Activated CD4-positive, alpha-beta T cell treated with anti-CD3 and anti-CD28 coated beads, Interleukin-2, amount 10 ng/mL, durations not matched to agents 24 days and 14 days (primary cell): ENCODE results near the gene LYRM4. TPM values are rescaled to one million over a fixed set of nuclear protein-coding genes. Genes with fewer than 3 reads are reported as not detected.
"Not testable (repeated sequence)": the region's sequence is repeated elsewhere in the genome, so short reads cannot be mapped to it uniquely, and the experiment has no call there.

Experiments
- DNase-seq: peaks from one replicate; pipeline ENCODE4 v3.0.0; 2022
- H3K27ac Mint-ChIP-seq: one replicate; pipeline ENCODE4 v1.8.0; 2022; ENCODE audit warnings: mild to moderate bottlenecking, mixed read lengths
- H3K27me3 Mint-ChIP-seq: one replicate; pipeline ENCODE4 v1.8.0; 2022; ENCODE audit warnings: mixed read lengths
- H3K36me3 Mint-ChIP-seq: one replicate; pipeline ENCODE4 v1.8.0; 2022; ENCODE audit warnings: low read depth, mild to moderate bottlenecking, mixed read lengths
- H3K4me1 Mint-ChIP-seq: one replicate; pipeline ENCODE4 v1.8.0; 2021; ENCODE audit warnings: mixed read lengths
- H3K4me3 Mint-ChIP-seq: one replicate; pipeline ENCODE4 v1.8.0; 2022; ENCODE audit warnings: mild to moderate bottlenecking, moderate library complexity, mixed read lengths
- H3K9me3 Mint-ChIP-seq: one replicate; pipeline ENCODE4 v1.8.0; 2021; ENCODE audit warnings: mixed read lengths
- intact Hi-C: fragments of 100-400 bp; cut with micrococcal nuclease; formaldehyde crosslinking; loops from one replicate; pipeline ENCODE4 v1.15.1; 2023
- total RNA-seq: library from RNA; stranded (reverse); gene quantifications from 2 replicates; pipeline ENCODE4 v1.2.3, GENCODE V29; 2022

Gene LYRM4
- total RNA-seq, 1 donor from 2014 or later: 49.4 TPM

GRCh38 chr6:5126214-5126613, 134.5 kb downstream of the LYRM4 start:
- Mint-ChIP-seq H3K4me3 (no peak overlapping the region), H3K9me3 (no peaks in the 10 kb centered on the region), H3K4me1 (no peaks in the 10 kb centered on the region), H3K36me3 (no peaks in the 10 kb centered on the region), H3K27ac (no peak overlapping the region), H3K27me3 (no peaks in the 10 kb centered on the region)
- no peak for DNase-seq
- intact Hi-C loops: no loop called here

GRCh38 chr6:5125152-5126006, 135.4 kb downstream of the LYRM4 start:
- DNase-seq: no peak
- intact Hi-C loops: no loop called here
- H3K27ac Mint-ChIP-seq: no peak overlapping the region
- H3K36me3 Mint-ChIP-seq: no peaks in the 10 kb centered on the region
- no peaks in the 10 kb centered on the region for H3K9me3 Mint-ChIP-seq
- H3K27me3 Mint-ChIP-seq: no peaks in the 10 kb centered on the region
- H3K4me3 Mint-ChIP-seq: no peak overlapping the region
- no peaks in the 10 kb centered on the region for H3K4me1 Mint-ChIP-seq

GRCh38 chr6:5124526-5124925, 136.2 kb downstream of the LYRM4 start:
- H3K4me3 Mint-ChIP-seq: no peak overlapping the region
- no peak overlapping the region for H3K27ac Mint-ChIP-seq
- intact Hi-C loops: no loop called here
- H3K9me3 Mint-ChIP-seq: no peaks in the 10 kb centered on the region
- no peak for DNase-seq
- no peaks in the 10 kb centered on the region for H3K36me3 Mint-ChIP-seq
- H3K27me3 Mint-ChIP-seq: no peaks in the 10 kb centered on the region
- H3K4me1 Mint-ChIP-seq: no peaks in the 10 kb centered on the region

GRCh38 chr6:5123296-5124143, 137.2 kb downstream of the LYRM4 start:
- intact Hi-C loops: no loop called here
- Mint-ChIP-seq H3K36me3 (no peaks in the 10 kb centered on the region), H3K4me1 (no peaks in the 10 kb centered on the region), H3K9me3 (no peaks in the 10 kb centered on the region), H3K27ac (no peak overlapping the region), H3K27me3 (no peaks in the 10 kb centered on the region), H3K4me3 (no peak overlapping the region)
- no peak for DNase-seq

GRCh38 chr6:5122504-5123112, 138.1 kb downstream of the LYRM4 start:
- no peaks in the 10 kb centered on the region for H3K27me3 Mint-ChIP-seq
- H3K4me3 Mint-ChIP-seq: no peak overlapping the region
- DNase-seq: no peak
- H3K36me3 Mint-ChIP-seq: no peaks in the 10 kb centered on the region
- intact Hi-C loops: no loop called here
- no peaks in the 10 kb centered on the region for H3K4me1 Mint-ChIP-seq
- no peak overlapping the region for H3K27ac Mint-ChIP-seq
- no peaks in the 10 kb centered on the region for H3K9me3 Mint-ChIP-seq

GRCh38 chr6:5121956-5122355, 138.8 kb downstream of the LYRM4 start:
- Mint-ChIP-seq H3K36me3 (no peaks in the 10 kb centered on the region), H3K27ac (no peak overlapping the region), H3K4me3 (no peak overlapping the region), H3K27me3 (no peaks in the 10 kb centered on the region), H3K4me1 (no peaks in the 10 kb centered on the region), H3K9me3 (no peaks in the 10 kb centered on the region)
- intact Hi-C loops: no loop called here
- DNase-seq: no peak

- intact Hi-C loops: no loop called here
- Mint-ChIP-seq H3K4me3 (no peak overlapping the region), H3K9me3 (no peaks in the 10 kb centered on the region), H3K27me3 (no peaks in the 10 kb centered on the region), H3K36me3 (no peaks in the 10 kb centered on the region), H3K27ac (no peak overlapping the region), H3K4me1 (no peaks in the 10 kb centered on the region)
- DNase-seq: no peak
Observed at GRCh38 chr6:5121479-5121878, 139.3 kb downstream of the LYRM4 start.

GRCh38 chr6:5120543-5120942, 140.2 kb downstream of the LYRM4 start:
- H3K27me3 Mint-ChIP-seq, intact Hi-C loops, DNase-seq, H3K4me3 Mint-ChIP-seq, H3K4me1 Mint-ChIP-seq, H3K36me3 Mint-ChIP-seq, H3K9me3 Mint-ChIP-seq, H3K27ac Mint-ChIP-seq: not testable (repeated sequence)

- intact Hi-C loops: no loop called here
- Mint-ChIP-seq H3K36me3 (no peaks in the 10 kb centered on the region), H3K9me3 (no peaks in the 10 kb centered on the region), H3K27me3 (no peaks in the 10 kb centered on the region), H3K27ac (no peak overlapping the region), H3K4me3 (no peak overlapping the region), H3K4me1 (no peaks in the 10 kb centered on the region)
- no peak for DNase-seq
Observed at GRCh38 chr6:5120011-5120410, 140.7 kb downstream of the LYRM4 start.

GRCh38 chr6:5119090-5119951, 141.4 kb downstream of the LYRM4 start:
- no peaks in the 10 kb centered on the region for H3K4me1 Mint-ChIP-seq
- no peaks in the 10 kb centered on the region for H3K9me3 Mint-ChIP-seq
- H3K36me3 Mint-ChIP-seq: no peaks in the 10 kb centered on the region
- no peaks in the 10 kb centered on the region for H3K27me3 Mint-ChIP-seq
- no peak overlapping the region for H3K27ac Mint-ChIP-seq
- intact Hi-C loops: no loop called here
- DNase-seq: no peak
- no peak overlapping the region for H3K4me3 Mint-ChIP-seq

GRCh38 chr6:5116243-5116991, 144.3 kb downstream of the LYRM4 start:
- no peak for DNase-seq
- no peaks in the 10 kb centered on the region for H3K9me3 Mint-ChIP-seq
- no peak overlapping the region for H3K4me3 Mint-ChIP-seq
- no peaks in the 10 kb centered on the region for H3K27me3 Mint-ChIP-seq
- no peaks in the 10 kb centered on the region for H3K4me1 Mint-ChIP-seq
- no peak overlapping the region for H3K27ac Mint-ChIP-seq
- no peaks in the 10 kb centered on the region for H3K36me3 Mint-ChIP-seq
- intact Hi-C loops: no loop called here

GRCh38 chr6:5115168-5115567, 145.6 kb downstream of the LYRM4 start:
- no peak overlapping the region for H3K4me3 Mint-ChIP-seq
- intact Hi-C loops: no loop called here
- no peaks in the 10 kb centered on the region for H3K36me3 Mint-ChIP-seq
- no peaks in the 10 kb centered on the region for H3K27me3 Mint-ChIP-seq
- H3K4me1 Mint-ChIP-seq: no peaks in the 10 kb centered on the region
- no peaks in the 10 kb centered on the region for H3K9me3 Mint-ChIP-seq
- H3K27ac Mint-ChIP-seq: no peak overlapping the region
- DNase-seq: no peak

- H3K4me3 Mint-ChIP-seq: no peak overlapping the region
- H3K27ac Mint-ChIP-seq: no peak overlapping the region
- H3K9me3 Mint-ChIP-seq: no peaks in the 10 kb centered on the region
- intact Hi-C loops: no loop called here
- H3K4me1 Mint-ChIP-seq: no peaks in the 10 kb centered on the region
- H3K27me3 Mint-ChIP-seq: no peaks in the 10 kb centered on the region
- DNase-seq: no peak
- no peaks in the 10 kb centered on the region for H3K36me3 Mint-ChIP-seq
Observed at GRCh38 chr6:5113096-5113495, 147.7 kb downstream of the LYRM4 start.
